Measurements from ENCODE around the gene DNAJC5G.
"Not testable (repeated sequence)": the region's sequence is repeated elsewhere in the genome, so short reads cannot be mapped to it uniquely, and the experiment has no call there.

Gene DNAJC5G

DNA sequence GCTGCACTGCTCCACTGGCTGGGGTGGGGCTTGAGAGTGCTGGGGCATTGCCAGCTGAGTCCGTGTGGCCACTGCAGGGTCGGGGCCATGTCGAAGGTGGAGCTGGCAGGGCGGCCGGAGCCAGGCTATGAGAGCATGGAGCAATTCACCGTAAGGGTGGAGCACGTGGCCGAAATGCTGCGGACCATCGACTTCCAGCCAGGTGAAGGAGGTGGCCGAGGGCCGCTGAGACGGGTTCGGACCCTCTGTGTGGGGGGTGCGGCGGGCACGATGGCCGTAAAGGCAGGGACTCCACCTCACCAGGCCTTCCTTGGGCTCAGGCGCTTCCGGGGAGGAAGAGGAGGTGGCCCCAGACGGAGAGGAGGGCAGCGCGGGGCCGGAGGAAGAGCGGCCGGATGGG lies 30.9 kb downstream of the DNAJC5G start:
- no peak for DNase-seq (ENCODE audit: insufficient read length, low spot score)
- no peak for FAIRE-seq

DNA sequence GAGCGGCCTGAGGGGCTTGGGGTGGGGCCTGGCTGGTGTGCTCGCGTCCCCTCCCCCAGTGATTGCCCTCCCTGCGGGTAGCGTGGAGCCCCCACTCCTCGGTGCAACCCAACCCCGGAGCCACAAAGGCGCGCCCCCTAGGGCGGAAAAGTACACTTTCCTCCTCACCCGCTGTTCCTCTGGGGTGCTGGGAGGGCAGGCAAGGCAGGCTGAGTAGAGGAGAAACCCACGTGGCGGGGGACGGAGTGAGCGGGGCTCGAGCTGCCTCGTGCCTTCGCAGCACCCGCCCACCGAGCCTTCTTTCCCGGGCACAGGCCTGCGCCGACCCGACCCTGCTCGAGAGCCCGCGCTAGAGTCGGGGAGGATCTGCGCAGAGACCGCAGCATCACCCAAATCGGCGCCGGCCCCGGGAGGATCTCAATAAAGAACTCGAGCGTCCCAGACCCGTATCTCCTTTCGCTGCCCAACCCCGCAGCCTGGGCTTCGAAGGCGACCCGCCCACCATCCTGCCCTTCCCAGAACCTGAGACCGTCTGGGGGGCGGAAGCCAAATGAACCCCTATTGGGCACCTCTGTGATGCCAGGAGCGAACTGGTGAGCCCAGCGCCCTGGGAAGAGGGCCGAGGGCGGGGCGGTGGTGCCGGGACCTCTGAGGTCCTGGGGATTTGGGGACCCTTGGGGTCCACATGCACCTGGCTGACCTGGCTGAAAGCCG lies 31.5 kb downstream of the DNAJC5G start:
- DNase-seq (ENCODE audit: insufficient read length, low spot score) (no peak), FAIRE-seq (no peak)

DNA sequence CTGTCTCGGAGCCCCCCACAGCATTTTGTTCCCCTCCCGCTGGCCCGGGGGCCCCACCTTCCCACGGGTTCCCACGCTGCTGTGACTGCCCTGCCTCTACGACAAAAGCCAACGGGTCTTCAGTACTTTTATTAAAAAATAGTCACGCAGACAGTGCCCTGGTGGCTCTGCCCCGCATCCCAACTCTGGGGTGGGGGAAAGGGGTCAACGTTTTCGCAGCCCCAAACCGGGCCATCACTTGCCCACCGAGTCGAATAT lies 32.0 kb downstream of the DNAJC5G start:
- no peak for DNase-seq (ENCODE audit: insufficient read length, low spot score)
- FAIRE-seq, result no peak

DNA sequence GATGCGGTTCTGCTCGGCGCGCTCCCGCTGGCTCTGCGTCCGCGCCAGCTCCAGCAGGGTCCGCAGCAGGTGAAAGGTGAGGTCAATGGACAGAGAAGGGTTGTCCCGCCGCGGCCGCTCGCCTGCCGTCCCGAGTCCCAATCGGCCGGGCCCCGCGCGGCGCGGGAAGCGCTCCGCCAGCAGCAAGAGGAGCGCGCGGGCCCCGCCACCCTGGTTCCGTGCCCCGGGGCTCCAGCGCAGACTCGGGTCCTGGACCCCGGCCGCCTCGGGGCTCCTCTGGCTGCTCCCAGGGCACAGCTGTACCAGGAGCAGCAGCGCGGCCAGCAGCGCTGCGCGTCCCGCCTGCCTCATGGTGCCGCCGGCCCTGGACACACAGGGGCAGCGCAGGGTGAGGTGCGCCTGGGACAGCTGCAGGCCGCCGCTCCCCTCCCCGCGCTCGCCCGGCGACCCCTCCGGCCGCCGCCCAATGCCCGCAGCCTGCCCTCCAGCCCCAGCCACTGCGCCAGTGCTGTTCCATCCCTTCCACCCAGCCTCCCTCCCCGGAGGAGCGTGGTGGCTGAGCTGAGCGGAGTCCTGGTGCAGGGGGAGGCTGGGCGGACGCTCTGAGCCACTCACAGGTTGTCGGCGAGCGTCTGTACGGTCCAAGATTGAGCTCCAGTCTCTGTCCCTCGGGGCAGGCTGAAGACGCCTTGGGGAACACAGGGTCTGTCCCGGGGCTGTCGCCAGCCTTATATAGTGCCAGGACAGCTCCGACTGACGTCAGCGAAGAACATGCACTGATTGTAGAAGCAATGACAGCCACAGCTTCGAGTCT lies 32.5 kb downstream of the DNAJC5G start:
- FAIRE-seq (no peak), DNase-seq (ENCODE audit: insufficient read length, low spot score) (no peak)

DNA sequence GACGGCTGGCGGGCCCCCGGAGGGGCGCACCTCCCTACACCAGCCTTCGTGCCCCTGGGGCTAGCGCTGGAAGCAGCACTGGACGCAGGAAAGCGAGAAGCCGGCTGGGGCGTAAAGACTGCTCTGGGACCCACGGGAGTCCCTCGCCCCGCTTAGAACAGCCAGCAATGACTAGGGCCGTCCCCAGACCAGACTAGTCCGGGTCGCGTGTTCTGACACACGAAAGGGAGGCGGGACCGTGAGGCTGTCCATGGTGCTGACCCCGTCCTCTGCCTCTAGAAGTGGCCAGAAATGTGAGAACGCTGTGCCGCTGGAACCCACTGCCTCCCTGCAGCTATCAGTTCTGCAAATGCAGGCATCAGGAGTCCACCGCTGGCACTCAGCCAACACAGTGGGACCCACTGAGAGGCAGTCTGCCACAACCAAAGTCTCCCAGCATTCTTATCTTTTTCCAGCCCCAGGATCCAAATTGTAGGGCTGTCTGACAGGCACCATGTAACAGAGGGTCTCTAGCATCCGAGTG lies 33.2 kb downstream of the DNAJC5G start, which contains the start of gene UCN:
Gene UCN, minus strand, starts transcription at position 87 of the 523 bp plus-strand sequence. CDS start 550 bp downstream, outside the sequence.
- FAIRE-seq (no peak), DNase-seq (ENCODE audit: insufficient read length, low spot score) (no peak)

DNA sequence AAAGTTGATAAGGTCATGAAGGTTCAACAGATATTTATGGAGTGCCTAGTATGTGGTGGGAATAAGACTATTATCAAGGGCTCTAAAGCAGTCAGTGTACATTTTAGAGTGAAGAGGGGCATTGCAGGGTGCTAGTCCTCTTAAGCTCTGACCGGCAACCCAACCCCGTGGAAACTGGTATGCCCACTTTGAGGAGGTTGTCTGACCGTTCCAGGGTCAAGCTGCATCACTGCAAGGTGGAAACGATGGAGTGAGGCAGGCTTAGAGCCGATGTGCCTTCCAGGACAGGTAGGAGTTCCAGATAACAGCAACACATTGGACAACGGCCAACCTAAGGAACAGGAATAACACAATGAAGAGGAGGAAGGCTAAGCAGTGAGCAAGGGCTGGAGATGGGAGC lies 34.4 kb downstream of the DNAJC5G start:
- FAIRE-seq (no peak), DNase-seq (ENCODE audit: insufficient read length, low spot score) (no peak)

DNA sequence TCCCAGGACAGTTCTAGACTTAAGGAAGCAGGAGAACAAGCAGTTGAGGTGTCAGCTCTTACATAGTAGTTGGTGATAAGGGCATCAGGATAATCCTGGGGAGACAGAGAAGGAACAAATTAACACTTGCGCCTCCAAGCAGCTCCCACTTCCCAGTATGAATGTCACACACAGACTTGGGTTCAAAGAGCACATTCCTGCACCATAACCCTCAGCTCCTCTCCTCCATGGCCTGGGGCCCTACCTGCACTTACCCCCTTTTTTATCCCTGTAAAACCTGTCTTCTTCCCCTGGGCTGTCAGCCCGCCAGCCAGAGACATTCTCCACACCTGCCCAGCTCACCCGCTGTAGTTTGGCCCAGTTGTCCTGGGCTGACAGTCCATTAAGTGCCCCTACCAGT lies 36.9 kb downstream of the DNAJC5G start:
- no peak for DNase-seq (ENCODE audit: insufficient read length, low spot score)
- no peak for FAIRE-seq

DNA sequence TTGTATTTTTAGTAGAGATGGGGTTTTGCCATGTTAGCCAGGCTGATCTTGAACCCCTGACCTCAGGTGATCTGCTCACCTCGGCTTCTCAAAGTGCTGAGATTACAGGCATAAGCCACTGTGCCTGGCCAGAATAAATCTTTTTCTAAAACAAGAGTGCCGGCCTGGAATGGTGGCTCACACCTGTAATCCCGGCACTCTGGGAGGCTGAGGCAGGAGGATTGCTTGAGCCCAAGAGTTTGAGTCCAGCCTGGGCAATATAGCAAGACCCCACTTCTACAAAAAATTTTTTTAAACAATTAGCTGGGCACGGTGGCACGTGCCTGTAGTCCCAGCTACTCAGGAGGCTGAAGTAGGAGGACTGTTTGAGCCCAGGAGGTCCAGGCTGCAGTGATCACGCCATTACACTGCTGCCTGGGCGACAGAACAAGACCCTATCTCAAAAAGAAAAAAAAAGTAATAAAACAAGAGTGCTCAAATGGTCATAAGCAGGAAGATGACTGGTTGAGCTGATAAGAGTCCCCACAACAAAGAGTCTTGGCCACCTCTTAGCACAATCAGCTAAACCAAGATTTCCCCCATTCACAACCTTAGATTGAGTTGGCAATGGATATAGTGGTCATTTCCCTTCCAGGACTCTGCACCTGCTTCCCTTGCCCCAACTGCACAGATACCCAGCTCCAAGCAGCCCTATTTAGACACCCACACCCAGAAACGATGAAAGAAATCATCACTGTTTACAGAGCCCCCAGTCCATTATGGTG lies 38.8 kb downstream of the DNAJC5G start:
- DNase-seq (ENCODE audit: insufficient read length, low spot score), result no peak
- FAIRE-seq, result no peak

DNA sequence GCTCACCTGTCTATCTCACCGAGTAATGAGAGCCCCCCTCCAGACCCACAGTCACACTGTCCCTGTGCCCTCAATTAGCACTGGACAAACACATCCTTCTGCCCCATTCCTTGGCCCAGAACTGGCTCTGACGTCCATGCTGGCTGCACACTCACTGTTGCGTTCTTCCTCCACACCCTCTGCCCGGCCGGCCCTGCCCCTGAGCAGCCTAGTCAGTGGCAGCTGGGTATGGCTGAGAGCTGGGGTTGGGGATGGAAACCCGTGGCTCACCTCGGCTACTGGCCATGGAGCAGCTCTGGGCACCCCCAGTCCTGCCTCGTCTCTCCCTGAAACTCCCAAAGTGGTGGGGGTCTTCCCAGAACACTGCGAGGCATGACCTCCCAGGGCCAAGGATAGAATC lies 39.5 kb downstream of the DNAJC5G start:
- FAIRE-seq (no peak), DNase-seq (ENCODE audit: insufficient read length, low spot score) (no peak)

DNA sequence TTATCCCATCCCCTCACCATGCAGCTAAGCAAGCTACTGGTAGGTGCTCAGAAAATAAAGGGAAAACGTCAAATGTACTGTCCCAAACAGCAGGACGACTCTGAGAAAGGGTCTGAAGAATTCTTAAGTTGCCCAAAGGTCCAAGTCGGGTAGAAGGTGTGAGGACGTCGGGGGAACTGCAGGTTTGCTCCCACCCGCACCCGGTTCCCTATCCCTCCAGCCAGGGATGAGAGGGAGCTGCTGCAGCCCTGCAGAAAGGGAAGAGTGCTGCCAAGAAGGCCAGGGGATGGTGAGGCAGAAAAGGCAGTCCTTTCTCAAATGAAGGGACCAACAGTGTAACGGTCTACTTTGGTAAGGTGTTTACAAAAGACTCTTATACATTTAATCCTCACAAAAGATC lies 39.9 kb downstream of the DNAJC5G start:
- FAIRE-seq, result no peak
- DNase-seq (ENCODE audit: insufficient read length, low spot score), result no peak

DNA sequence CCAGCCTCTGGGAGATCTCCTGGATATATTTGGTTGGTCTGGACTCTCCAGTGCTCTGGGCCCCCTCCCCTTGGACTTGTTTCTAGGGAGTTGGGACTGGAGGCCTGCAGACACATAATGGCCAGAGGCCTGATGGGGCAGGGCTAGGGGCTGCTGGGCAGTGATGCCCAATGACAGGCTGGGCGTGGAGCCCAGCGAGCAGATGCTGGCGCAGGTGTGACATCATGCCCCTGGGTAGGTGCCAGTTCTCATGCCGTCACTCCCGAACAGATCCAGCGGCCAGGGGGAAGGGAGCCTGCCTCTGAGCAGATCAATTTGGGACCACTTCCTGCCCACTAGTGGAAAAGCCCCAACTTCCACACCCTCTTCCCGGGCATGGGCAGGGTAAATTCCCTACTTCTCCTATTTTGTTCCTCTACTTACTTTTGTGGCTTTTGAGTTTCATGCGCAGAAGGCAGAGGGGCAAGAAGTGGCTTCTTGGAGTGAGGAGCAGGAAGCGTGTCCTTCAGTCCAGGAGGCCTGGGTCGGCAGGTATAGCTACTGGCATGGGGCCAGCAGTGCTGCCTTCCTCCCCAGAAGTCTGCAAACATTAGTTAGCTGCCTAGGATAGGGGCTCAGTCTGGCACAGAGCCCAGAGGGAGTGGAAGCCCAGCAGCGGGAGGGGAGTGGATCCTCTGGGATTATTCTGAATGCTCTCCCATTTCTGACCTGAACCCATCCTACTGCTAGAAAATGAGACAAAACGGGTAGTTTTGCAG lies 41.6 kb downstream of the DNAJC5G start:
- DNase-seq (ENCODE audit: insufficient read length, low spot score) (no peak), FAIRE-seq (no peak)

DNA sequence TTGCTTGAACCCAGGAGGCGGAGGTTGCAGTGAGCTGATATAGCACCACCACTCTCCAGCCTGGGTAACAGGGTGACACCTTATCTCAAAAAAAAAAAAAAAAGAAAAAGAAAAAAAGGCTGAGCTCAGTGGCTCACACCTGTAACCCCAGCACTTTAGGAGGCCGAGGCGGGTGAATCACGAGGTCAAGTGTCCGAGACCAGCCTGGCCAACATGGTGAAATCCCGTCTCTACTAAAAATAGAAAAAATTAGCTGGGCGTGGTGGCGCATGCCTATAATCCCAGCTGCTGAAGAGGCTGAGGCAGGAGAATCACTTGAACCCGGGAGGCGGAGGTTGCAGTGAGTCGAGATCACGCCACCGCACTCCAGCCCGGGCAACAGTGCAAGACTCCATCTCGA lies 44.6 kb downstream of the DNAJC5G start:
- FAIRE-seq; DNase-seq (ENCODE audit: insufficient read length, low spot score): not testable (repeated sequence)

DNA sequence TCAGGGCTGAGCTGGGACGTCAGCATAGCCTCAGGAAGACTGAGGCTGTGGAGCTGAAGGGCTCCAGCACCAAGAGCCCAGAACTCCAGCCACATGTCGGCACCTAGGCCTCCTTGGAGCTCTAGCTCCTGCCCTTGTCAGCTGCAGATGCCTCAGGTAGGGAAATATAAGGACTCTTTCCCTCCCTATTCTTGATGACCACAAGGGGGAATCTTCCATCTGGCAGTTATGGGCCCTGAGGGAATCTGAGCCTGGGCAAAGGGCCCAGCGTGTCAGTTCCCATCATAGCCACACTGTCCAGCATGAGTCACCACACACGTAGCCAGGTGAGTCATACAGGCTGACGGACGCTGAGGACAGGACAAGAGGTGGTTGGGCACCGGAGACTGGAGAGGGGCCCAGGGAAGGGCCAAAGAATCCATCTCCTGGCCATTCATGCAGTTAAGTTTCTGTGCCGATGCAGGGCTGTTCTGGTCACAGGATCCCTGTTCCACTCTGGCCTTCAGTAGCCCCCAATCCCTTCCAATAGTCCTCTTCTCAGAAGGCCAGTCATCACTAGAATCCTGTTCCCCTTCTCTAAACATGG lies 45.8 kb downstream of the DNAJC5G start:
- no peak for FAIRE-seq
- DNase-seq (ENCODE audit: insufficient read length, low spot score), result no peak

DNA sequence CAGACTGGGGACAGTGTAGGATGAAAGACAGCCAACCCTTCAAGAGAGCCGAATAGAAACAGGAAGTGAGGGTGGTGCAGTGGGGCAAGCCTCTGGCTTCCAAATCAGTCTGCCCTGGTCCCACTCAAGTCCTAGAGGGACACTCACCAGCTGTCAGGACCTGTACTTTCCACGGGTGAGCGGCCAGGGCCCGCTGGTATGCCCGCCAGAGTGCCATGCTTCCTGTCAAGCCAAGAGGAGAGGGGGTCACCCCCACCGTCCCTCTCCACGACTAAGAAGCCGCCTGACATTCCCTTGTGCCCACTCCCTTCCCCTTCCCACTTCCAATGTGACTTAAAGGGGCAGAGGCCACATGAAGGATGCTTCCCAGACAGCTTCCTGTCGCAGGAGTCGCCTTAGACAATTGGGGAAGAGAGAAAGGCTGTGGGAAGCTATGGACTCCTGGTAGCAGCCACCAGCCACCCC lies 47.1 kb downstream of the DNAJC5G start:
- DNase-seq (ENCODE audit: insufficient read length, low spot score), result no peak
- peak; percentile 26 for FAIRE-seq

DNA sequence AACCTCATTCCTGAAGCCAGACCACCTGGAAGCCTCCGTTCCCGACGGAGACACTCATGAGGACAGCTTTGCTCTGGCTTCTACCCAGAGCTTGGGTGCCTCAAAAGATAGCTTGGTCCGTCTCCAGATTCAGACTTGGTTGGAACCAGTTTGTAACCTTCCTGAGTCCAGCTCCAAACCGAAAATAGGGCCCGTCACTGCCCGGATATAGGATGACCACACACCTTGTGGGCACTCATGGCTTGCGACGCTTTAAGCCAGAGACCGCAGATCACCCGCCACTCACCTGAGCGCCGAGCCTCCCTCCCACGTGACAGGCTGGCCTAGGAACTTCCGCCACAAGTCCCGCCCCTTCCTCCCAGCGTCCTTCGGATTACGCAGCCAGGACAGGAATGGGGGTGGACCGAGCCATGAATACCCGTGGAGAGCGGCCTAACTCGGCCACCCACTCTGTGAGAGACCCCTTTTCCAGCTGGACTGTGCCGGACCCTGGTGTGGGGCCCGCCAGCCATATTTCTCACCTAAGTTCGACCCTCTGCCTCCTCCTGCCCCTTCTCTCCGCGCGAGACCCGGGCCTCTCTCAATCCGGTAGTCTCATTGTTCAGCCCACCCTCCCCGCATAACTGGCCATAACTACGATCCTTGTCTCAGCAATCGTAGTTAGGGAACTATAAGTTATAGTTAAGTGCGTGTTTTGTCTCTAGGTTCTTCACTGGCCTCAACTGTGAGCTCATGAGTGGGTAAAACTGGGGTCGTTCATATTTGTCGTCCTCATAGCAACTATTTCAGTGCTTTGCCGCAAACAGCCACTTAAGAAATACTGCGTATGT lies 47.7 kb downstream of the DNAJC5G start, which contains the start of gene MPV17:
Gene MPV17, minus strand, starts transcription at position 332 of the 830 bp plus-strand sequence. CDS start 580 bp downstream, outside the sequence.
- peak; percentile 97 for DNase-seq (ENCODE audit: insufficient read length, low spot score)
- FAIRE-seq, result peak; percentile 88

DNA sequence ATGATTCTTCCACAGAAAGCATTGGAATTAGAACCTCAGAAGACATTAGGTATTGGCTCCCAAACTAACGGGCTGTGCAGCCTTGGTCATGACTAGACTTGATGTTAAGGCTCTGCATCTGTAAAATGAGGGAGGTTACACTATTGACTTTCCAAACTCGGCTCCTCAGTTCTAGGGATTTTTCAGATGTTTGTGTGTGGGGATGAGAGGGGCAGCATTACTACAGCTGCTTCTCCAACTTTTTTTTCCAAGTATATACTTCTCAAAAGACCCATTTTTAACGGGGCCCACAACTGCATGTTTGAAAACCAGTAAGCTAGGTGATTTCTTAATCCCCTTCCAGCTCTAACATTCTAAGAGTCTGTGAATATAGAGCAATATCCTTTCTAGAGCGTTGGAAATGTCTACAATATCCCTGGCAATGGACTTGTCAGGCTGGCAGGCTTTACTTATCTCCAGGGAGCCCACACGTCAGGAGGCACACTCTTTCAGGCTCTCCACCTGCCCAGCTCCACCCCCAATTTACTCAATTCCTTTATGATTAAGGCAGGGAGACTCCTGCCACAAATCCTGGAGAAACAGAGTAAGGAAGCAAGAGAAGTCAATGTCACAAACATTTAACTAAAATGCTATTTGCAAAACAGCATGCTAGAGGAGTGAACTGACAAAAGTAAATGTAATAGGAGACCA lies 48.5 kb downstream of the DNAJC5G start:
- DNase-seq (ENCODE audit: insufficient read length, low spot score) (no peak), FAIRE-seq (no peak)

DNA sequence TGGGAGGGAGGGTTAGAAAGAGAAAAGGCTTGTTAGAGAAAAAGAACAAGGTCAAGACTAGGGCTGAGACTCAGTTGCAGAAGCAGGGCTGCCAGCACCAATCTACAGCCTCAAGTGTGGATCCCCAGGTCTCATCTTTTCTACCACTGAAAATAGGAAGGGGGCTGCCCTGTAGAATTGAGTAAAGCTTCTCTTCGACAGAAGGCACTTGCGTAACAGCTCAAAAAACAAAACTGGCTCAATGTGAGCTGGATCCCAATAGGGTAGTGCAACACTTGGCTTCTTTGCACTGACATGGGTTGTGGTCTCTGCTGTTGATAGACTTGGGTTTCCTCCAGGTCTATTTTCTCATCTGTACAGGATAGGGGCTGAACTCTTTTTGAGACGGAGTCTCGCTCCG lies 49.5 kb downstream of the DNAJC5G start:
- no peak for FAIRE-seq
- DNase-seq (ENCODE audit: insufficient read length, low spot score), result no peak

Measured in GM19239 (cell line).